Hematopoietic multipotent progenitor cell treated with erythropoietin and hydrocortisone succinate and interleukin-3 and kit ligand, for 17 days (in vitro differentiated cells): ENCODE data around the gene DPEP3.

Experiments used
- DNase-seq: peaks from one replicate; pipeline ENCODE4 v3.0.0-alpha.2; 2015; ENCODE audit warnings: low spot score

The DPEP3 gene

DNA sequence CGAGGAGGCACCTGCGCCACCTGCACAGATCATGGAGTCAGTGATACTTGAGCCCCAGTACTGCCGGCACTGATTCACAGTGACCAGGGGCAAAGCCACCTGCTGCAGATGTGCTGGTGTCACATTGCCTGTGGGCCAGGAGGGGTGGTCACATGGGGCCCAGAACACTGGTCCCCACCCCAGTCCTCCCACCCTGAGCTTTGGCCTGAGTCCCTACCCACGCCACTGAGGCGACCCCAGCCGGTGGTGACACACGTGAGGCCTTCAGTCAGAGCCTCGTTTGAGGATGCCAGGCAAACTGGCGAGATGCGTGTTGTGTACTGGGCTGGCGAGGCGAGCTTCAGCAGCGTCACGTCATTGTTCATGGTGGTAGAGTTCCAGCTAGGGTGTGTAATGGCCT lies 50.1 kb downstream of the DPEP3 start:
- no peak for DNase-seq

GRCh38 chr16:67928561-67929364 lies 51.5 kb downstream of the DPEP3 start:
- peak; percentile 82 for DNase-seq

GRCh38 chr16:67928147-67928546 lies 52.2 kb downstream of the DPEP3 start:
- DNase-seq: no peak

GRCh38 chr16:67927131-67927941 lies 53.0 kb downstream of the DPEP3 start:
- no peak for DNase-seq

DNA sequence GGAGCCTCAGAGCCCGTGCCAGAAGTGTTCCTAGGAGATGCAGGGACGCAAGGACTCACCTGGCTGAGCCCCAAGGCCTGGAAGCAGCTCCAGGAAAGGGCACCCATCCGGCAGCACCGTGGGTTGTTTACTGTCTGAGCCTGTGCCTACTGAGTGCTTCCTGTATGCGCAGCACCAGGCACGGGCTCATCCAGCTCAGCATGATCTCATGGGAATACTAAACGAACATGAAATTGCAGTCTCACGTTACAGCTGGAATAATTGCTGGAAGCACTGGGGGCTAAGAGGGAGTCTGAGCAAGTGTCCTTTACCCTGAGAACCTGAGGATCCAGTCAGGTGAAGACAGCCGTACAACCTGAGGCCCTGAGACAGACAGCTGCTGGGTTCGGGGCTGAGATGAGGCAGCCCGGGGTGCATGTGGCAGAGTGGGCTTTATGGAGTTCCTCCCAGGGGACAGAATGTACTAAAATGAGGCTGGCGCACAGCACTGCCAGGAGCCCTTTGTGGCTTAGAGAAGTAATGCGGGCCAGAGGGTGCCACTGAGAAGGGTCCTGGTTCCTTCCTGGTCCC lies 54.0 kb downstream of the DPEP3 start:
- no peak for DNase-seq
